H1 (cell line): ENCODE results near the gene MAPT. TPM values are rescaled to one million over a fixed set of nuclear protein-coding genes. Genes with fewer than 3 reads are reported as not detected.

Source experiments
- CTCF ChIA-PET: fragments of 300-600 bp; sonication (Branson Sonifier 250); formaldehyde crosslinking; loops from one replicate; lab custom pipeline; 2021; ENCODE audit not compliant: partially characterized antibody; lab: Charles Lee
- POLR2A ChIA-PET: fragments of 300-600 bp; sonication (Branson Sonifier 250); formaldehyde crosslinking; loops from one replicate; lab custom pipeline; 2021; ENCODE audit warnings: inconsistent platforms; ENCODE audit not compliant: partially characterized antibody; lab: Charles Lee
- DNase-seq, 2 experiments: peaks; one replicate each; pipeline versions ENCODE4 v3.0.0 to v3.0.0-alpha.2; 2010 to 2022; ENCODE audit warnings: low spot score in 2 of 2, low read depth in 1 of 2, mixed read lengths in 1 of 2
- FAIRE-seq: peaks from 2 replicates; lab custom pipeline; 2011; peaks lifted over from hg19 to GRCh38; lab: Jason Lieb, UNC
- H2AFZ ChIP-seq: 2 replicates; pipeline ENCODE4 v1.8.1; 2012; ENCODE audit warnings: low read length, inconsistent platforms
- H2AK5ac ChIP-seq: 2 replicates; pipeline ENCODE4 v1.6.1; 2013; ENCODE audit warnings: low read depth, low read length
- H2BK120ac ChIP-seq: replicated peaks from 2 replicates; pipeline ENCODE3; 2013; ENCODE audit warnings: low read depth, low read length, inconsistent platforms
- H2BK12ac ChIP-seq: 2 replicates; pipeline ENCODE4 v1.6.1; 2013; ENCODE audit warnings: low read depth, low read length
- H2BK15ac ChIP-seq: 2 replicates; pipeline ENCODE4 v1.6.1; 2013; ENCODE audit warnings: low read length
- H2BK20ac ChIP-seq: 2 replicates; pipeline ENCODE4 v1.6.1; 2013; ENCODE audit warnings: low read length
- H2BK5ac ChIP-seq: 2 replicates; pipeline ENCODE4 v1.6.1; 2013; ENCODE audit warnings: low read depth, low read length
- H3K14ac ChIP-seq: 2 replicates; pipeline ENCODE4 v1.6.1; 2013; ENCODE audit warnings: inconsistent platforms; ENCODE audit not compliant: insufficient read length
- H3K18ac ChIP-seq: 2 replicates; pipeline ENCODE4 v1.6.1; 2013; ENCODE audit warnings: low read length; ENCODE audit errors: extremely low read depth
- H3K23ac ChIP-seq: 2 replicates; pipeline ENCODE4 v1.6.1; 2013; ENCODE audit warnings: inconsistent platforms; ENCODE audit not compliant: insufficient read length
- H3K23me2 ChIP-seq: 2 replicates; pipeline ENCODE4 v1.6.1; 2013; ENCODE audit warnings: low read depth, low read length
- H3K27ac ChIP-seq: 2 replicates; pipeline ENCODE4 v1.6.1; 2011; ENCODE audit warnings: low read depth, low read length, inconsistent platforms
- H3K27me3 ChIP-seq, 4 experiments: replicated peaks in 1 of 4; 1 replicate in 1 of 4; 2 replicates in 3 of 4; pipeline versions ENCODE4 v1.6.1 to v1.8.1; 2011 to 2013; ENCODE audit warnings: low read length in 3 of 4, mild to moderate bottlenecking in 3 of 4, inconsistent platforms in 2 of 4, mixed read lengths in 2 of 4, moderate library complexity in 1 of 4; ENCODE audit not compliant: control insufficient read depth in 3 of 4, insufficient read depth in 3 of 4; ENCODE audit errors: extremely low read depth in 1 of 4
- H3K36me3 ChIP-seq, 4 experiments: 2 replicates each; pipeline versions ENCODE4 v1.6.1 to v1.8.1; 2011 to 2013; ENCODE audit warnings: mild to moderate bottlenecking in 4 of 4, low read length in 3 of 4, moderate library complexity in 2 of 4, control low read depth in 1 of 4, inconsistent platforms in 1 of 4; ENCODE audit not compliant: insufficient read depth in 4 of 4, control insufficient read depth in 2 of 4
- H3K4ac ChIP-seq: replicated peaks from 2 replicates; pipeline ENCODE3; 2013; ENCODE audit warnings: low read length, low read depth, mixed read lengths, inconsistent platforms; ENCODE audit not compliant: insufficient read length
- H3K4me1 ChIP-seq, 4 experiments: replicated peaks in 1 of 4; 1 replicate in 1 of 4; 2 replicates in 3 of 4; pipeline versions ENCODE4 v1.6.1 to v1.8.1; 2011 to 2013; ENCODE audit warnings: low read length in 3 of 4, inconsistent platforms in 2 of 4, mixed read lengths in 1 of 4; ENCODE audit not compliant: insufficient read depth in 4 of 4, control insufficient read depth in 3 of 4
- H3K4me2 ChIP-seq, 2 experiments: 2 replicates each; pipeline versions ENCODE4 v1.6.1 to v1.8.1; 2011 to 2013; ENCODE audit warnings: low read depth in 2 of 2, low read length in 2 of 2, control low read depth in 1 of 2, inconsistent platforms in 1 of 2, mild to moderate bottlenecking in 1 of 2; ENCODE audit not compliant: insufficient read depth in 1 of 2
- H3K4me3 ChIP-seq, 4 experiments: fragments of 200-600, 300-600 bp in 1 of 4; sonication (generic), shearing (Covaris generic), sonication (Bioruptor Twin) in 1 of 4; 2 replicates each; pipeline versions ENCODE4 v1.5.1 to v1.8.1; 2011 to 2016; ENCODE audit warnings: low read length in 4 of 4, low read depth in 3 of 4, control low read depth in 2 of 4, inconsistent platforms in 2 of 4, mild to moderate bottlenecking in 2 of 4, mixed read lengths in 1 of 4, moderate library complexity in 1 of 4; ENCODE audit not compliant: insufficient read depth in 2 of 4; ENCODE audit errors: extremely low read depth in 1 of 4
- H3K56ac ChIP-seq: replicated peaks from 2 replicates; pipeline ENCODE3; 2013; ENCODE audit warnings: low read depth, mild to moderate bottlenecking, mixed read lengths, low read length, inconsistent platforms; ENCODE audit not compliant: insufficient read length
- H3K79me1 ChIP-seq: 2 replicates; pipeline ENCODE4 v1.6.1; 2013; ENCODE audit warnings: low read depth, low read length, control low read depth
- H3K79me2 ChIP-seq, 2 experiments: 2 replicates each; pipeline versions ENCODE4 v1.6.1 to v1.8.1; 2012 to 2013; ENCODE audit warnings: low read length in 2 of 2, mild to moderate bottlenecking in 2 of 2, inconsistent platforms in 1 of 2; ENCODE audit not compliant: insufficient read depth in 2 of 2, control insufficient read depth in 1 of 2
- H3K9ac ChIP-seq, 4 experiments: replicated peaks in 1 of 4; 1 replicate in 1 of 4; 2 replicates in 3 of 4; pipeline versions ENCODE4 v1.6.1 to v1.8.1; 2011 to 2013; ENCODE audit warnings: low read depth in 3 of 4, low read length in 3 of 4, control low read depth in 2 of 4, mild to moderate bottlenecking in 2 of 4, moderate library complexity in 2 of 4, inconsistent platforms in 1 of 4; ENCODE audit errors: extremely low read depth in 1 of 4
- H3K9me3 ChIP-seq, 2 experiments: 2 replicates each; pipeline versions ENCODE4 v1.6.1 to v1.8.1; 2012 to 2013; ENCODE audit warnings: mild to moderate bottlenecking in 2 of 2, moderate library complexity in 2 of 2, control low read depth in 1 of 2, inconsistent platforms in 1 of 2, low read depth in 1 of 2, low read length in 1 of 2, mixed read lengths in 1 of 2; ENCODE audit not compliant: insufficient read depth in 2 of 2
- H4K20me1 ChIP-seq, 2 experiments: replicated peaks in 1 of 2; 2 replicates each; pipeline versions ENCODE3 to v1.8.1; 2011 to 2013; ENCODE audit warnings: inconsistent platforms in 2 of 2, low read length in 2 of 2, mild to moderate bottlenecking in 1 of 2; ENCODE audit not compliant: insufficient read depth in 2 of 2, control insufficient read depth in 1 of 2
- H4K5ac ChIP-seq: 2 replicates; pipeline ENCODE4 v1.6.1; 2013; ENCODE audit warnings: low read length, low read depth, mixed read lengths, inconsistent platforms; ENCODE audit not compliant: insufficient read length
- H4K8ac ChIP-seq: 2 replicates; pipeline ENCODE4 v1.8.0; 2013; ENCODE audit warnings: mild to moderate bottlenecking, moderate library complexity, low read length, inconsistent platforms; ENCODE audit not compliant: insufficient read depth; ENCODE audit errors: extremely low read depth
- H4K91ac ChIP-seq: replicated peaks from 2 replicates; pipeline ENCODE3; 2013; ENCODE audit warnings: low read length, mixed read lengths, inconsistent platforms; ENCODE audit not compliant: insufficient read length
- HDAC2 ChIP-seq, 2 experiments: fragments of 300-600 bp in 1 of 2; sonication (generic) in 1 of 2; IDR thresholded peaks; 2 replicates each; pipeline ENCODE4 v1.6.1; 2011 to 2012; ENCODE audit warnings: low read depth in 2 of 2, low read length in 2 of 2, mild to moderate bottlenecking in 2 of 2, moderate library complexity in 2 of 2, borderline replicate concordance in 1 of 2, inconsistent platforms in 1 of 2
- JUN ChIP-seq: IDR thresholded peaks from 2 replicates; pipeline ENCODE4 v1.6.1; 2011; ENCODE audit warnings: low read depth, mild to moderate bottlenecking, improper control_type of control experiment, low read length
- KDM1A ChIP-seq: fragments of 200-600, 300-600 bp; sonication (generic); IDR thresholded peaks from 2 replicates; pipeline ENCODE4 v1.7.1; 2016; ENCODE audit warnings: mild to moderate bottlenecking, low read length, borderline replicate concordance
- RFX5 ChIP-seq: IDR thresholded peaks from 2 replicates; pipeline ENCODE4 v1.6.1; 2011; ENCODE audit warnings: low read depth, low read length, improper control_type of control experiment, borderline replicate concordance
- WGBS, 2 experiments: shearing (Covaris generic) in 1 of 2; methylation state at CpG; one replicate each; pipeline versions ENCODE4 v1.1.6 to v1.1.7; 2013 to 2015; ENCODE audit warnings: low lambda C conversion rate in 2 of 2, mixed read lengths in 2 of 2, inconsistent platforms in 1 of 2, low coverage in 1 of 2, missing lambda C conversion rate in 1 of 2; ENCODE audit not compliant: insufficient replicate concordance in 2 of 2, insufficient coverage in 1 of 2, insufficient read length in 1 of 2; ENCODE audit errors: extremely low coverage in 1 of 2, missing lambda C conversion rate in 1 of 2; 5-methylcytosine and 5-hydroxymethylcytosine counted together
- polyA plus RNA-seq, 7 experiments: library from polyadenylated mRNA; depleted of rRNA in 3 of 7; stranded (reverse) in 5 of 7; unstranded in 2 of 7; fragments of >200 nt in 5 of 7; fragments of 200-250 nt in 2 of 7; gene quantifications; 1 replicate in 5 of 7; 2 replicates in 1 of 7; 4 replicates in 1 of 7; pipeline versions ENCODE4 v1.2.1 to v1.2.3, GENCODE V29; 2011 to 2013; ENCODE audit warnings: missing spikeins in 2 of 7, mixed read lengths in 2 of 7
- total RNA-seq: library from RNA; stranded (reverse); fragmentation: NEBNext Ultra II Directional; extraction: Animal tissue kit (Norgen Biotek cat#: 25700); gene quantifications from 2 replicates; pipeline ENCODE4 v1.2.1, GENCODE V29; 2021

MAPT gene
- total and polyA plus RNA-seq, 2 of the 8 experiments (the other 6 are each of a cell fraction or from before 2014, with no cell fraction given): 0.54 to 1.7 TPM

DNA sequence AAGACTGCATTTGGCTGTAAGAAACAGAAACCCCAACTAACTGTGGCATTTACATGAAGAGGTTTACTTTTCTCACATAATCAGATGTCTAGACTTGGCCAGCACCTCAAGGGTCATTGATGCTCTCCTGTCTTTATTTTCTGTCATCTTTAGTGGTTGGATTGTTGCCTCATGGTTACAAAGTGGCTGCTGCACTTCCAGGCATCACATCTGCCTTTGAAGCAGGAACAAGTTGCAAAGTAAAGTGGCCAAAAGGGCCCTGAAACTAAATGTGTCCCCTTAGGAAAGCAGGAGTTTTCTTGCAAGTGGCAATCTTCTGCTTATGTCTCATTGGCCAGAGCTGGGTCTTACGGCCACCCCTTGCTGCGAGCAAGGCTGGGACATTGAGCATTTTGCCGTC, 78.2 kb downstream of the MAPT start:
- Histone ChIP-seq H2BK120ac (no peak overlapping the region), H3K4me2 (no peak overlapping the region), H3K9me3 (no peaks in the 10 kb centered on the region), H3K4me1 (peaks cover 0 to 3% (median 0%) of the 10 kb centered on the region in 4 experiments; a peak in 1 of 7 replicates), H4K20me1 (no peaks in the 10 kb centered on the region), H3K4ac (no peak overlapping the region), H2BK12ac (no peak overlapping the region), H3K23me2 (peaks cover 10% of the 10 kb centered on the region; the same call in 1 of the 2 replicates), H3K14ac (no peak overlapping the region), H2BK20ac (no peak overlapping the region), H3K79me2 (no peaks in the 10 kb centered on the region), H3K79me1 (no peaks in the 10 kb centered on the region), H2AK5ac (no peak overlapping the region), H3K36me3 (no peaks in the 10 kb centered on the region), H2AFZ (no peak overlapping the region), H3K18ac (no peak overlapping the region), H3K56ac (no peak overlapping the region), H2BK15ac (no peak overlapping the region), H3K23ac (no peak overlapping the region), H2BK5ac (no peak overlapping the region), H4K91ac (no peak overlapping the region), H3K27ac (no peak overlapping the region), H3K4me3 (no peak overlapping the region), H3K27me3 (peaks cover 0 to 5% (median 0%) of the 10 kb centered on the region in 4 experiments; a peak in 2 of 7 replicates), H4K8ac (no peak overlapping the region), H4K5ac (no peak overlapping the region), H3K9ac (no peak overlapping the region)
- WGBS, 2 experiments: 87% methylated on average over 3 of the region's 3 CpGs; no CpG with 5 or more reads in 1 of the 2 experiments
- TF ChIP-seq JUN: no peak
- no peak for TF ChIP-seq RFX5
- TF ChIP-seq HDAC2 (IDR thresholded peaks at IDR 0.05; ENCODE audit: borderline replicate concordance in 1 of 2, low read depth in 2 of 2, low read length in 2 of 2): no peak
- TF ChIP-seq KDM1A: peak; percentile 79; the same call in 1 of the 2 replicates
- DNase-seq (no peak), FAIRE-seq (no peak)
- ChIA-PET CTCF (interaction anchor here (0.8 to 2.8 kb wide), 16 partner anchors 7 to 230 kb away, joined by 3 to 31 read pairs (median 8); partner anchors contain the start of gene STH), POLR2A (no interaction called here)
